ENCODE measurements around the gene UTS2R. TPM values are rescaled to one million over a fixed set of nuclear protein-coding genes. Genes with fewer than 3 reads are reported as not detected.
A peak's percentile ranks its signal among the peaks of the same experiment; 100 is the strongest.

The UTS2R gene
- total RNA-seq, 1 donor from 2014 or later = not detected

DNA sequence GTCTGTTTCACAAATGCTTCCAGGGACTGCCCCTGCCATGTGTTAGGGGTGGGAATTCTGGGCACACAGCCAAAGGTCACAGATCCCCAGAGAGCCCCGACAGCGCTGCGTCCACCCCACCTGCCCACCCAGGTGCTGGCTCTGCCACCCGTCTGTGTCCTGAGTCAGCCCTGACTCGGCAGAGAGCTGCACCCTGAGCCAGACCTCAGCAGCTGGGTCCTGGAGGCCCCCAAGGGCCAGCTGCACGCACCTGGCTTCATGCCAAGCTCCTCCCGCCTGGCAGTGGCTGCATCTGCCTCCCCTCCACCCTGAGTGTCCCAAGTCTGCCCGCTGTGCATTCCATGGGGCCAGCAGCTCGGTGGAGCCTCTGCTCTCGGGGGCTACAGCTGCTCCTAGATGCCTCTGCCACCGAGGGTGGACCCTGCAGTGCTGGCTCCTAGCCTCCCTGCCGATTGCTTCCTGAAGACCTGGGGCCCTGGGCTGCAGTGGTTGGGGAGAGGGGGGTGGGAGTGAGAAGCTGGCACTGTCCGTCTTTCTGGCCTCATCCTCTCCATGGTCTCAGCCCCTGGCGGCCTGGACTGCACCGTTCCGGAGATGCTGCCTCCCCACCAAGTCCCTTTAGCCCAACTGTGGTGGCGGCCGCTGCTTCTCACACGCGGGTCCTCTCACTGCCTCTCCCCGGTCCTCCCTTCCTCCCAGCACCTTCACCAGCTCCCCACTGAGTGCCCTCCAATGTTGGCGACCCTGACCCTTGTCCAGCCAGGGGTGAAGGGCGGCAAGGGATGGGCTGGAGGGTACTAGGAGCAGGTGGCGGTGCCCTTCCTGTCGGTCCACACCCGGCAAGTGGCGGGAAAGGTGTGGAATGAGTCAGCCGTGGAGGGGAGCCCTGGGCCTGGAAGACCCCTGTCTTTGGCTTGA is 41.0 kb upstream of the UTS2R start:
- no peak for DNase-seq (ENCODE audit: low read depth)
- TF ChIP-seq, protein P1, sequence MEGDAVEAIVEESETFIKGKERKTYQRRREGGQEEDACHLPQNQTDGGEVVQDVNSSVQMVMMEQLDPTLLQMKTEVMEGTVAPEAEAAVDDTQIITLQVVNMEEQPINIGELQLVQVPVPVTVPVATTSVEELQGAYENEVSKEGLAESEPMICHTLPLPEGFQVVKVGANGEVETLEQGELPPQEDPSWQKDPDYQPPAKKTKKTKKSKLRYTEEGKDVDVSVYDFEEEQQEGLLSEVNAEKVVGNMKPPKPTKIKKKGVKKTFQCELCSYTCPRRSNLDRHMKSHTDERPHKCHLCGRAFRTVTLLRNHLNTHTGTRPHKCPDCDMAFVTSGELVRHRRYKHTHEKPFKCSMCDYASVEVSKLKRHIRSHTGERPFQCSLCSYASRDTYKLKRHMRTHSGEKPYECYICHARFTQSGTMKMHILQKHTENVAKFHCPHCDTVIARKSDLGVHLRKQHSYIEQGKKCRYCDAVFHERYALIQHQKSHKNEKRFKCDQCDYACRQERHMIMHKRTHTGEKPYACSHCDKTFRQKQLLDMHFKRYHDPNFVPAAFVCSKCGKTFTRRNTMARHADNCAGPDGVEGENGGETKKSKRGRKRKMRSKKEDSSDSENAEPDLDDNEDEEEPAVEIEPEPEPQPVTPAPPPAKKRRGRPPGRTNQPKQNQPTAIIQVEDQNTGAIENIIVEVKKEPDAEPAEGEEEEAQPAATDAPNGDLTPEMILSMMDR (conservative IDR thresholded peaks at IDR 0.05; ENCODE audit: low read depth, low read length) = no peak
- no peak overlapping the region for H3K4me3 ChIP-seq (ENCODE audit: low read depth, low read length)

DNA sequence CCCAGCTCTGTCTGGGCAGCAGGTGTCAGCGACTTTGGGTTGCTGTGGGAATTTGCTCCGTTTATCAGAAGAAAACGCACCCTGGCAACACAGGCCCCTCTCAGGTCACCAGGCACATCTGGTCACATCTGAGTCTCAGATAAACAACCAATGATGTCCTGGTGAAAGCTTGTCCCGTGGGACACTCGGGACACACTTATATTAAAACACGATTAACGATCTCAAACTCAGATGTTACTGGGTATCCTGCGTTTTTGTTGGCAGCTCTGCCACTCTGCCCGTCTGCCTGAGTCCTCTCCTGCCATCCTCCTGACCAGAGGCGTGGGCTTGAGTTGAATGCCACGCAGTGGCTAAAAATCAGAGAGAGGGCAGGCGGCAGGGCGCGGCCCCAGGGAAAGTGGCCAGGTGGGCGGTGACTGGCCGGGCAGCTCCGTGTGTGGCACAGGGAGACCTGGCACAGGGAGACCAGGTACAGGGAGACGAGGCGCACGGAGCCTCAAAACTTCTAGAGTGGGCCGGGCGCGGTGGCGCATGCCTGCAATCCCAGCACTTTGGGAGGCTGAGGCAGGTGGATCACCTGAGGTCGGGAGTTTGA is 40.1 kb upstream of the UTS2R start:
- TF ChIP-seq, protein P1 (conservative IDR thresholded peaks at IDR 0.05; ENCODE audit: low read depth, low read length) = no peak
- no peak overlapping the region for H3K4me3 ChIP-seq (ENCODE audit: low read depth, low read length)
- no peak for DNase-seq (ENCODE audit: low read depth)

DNA sequence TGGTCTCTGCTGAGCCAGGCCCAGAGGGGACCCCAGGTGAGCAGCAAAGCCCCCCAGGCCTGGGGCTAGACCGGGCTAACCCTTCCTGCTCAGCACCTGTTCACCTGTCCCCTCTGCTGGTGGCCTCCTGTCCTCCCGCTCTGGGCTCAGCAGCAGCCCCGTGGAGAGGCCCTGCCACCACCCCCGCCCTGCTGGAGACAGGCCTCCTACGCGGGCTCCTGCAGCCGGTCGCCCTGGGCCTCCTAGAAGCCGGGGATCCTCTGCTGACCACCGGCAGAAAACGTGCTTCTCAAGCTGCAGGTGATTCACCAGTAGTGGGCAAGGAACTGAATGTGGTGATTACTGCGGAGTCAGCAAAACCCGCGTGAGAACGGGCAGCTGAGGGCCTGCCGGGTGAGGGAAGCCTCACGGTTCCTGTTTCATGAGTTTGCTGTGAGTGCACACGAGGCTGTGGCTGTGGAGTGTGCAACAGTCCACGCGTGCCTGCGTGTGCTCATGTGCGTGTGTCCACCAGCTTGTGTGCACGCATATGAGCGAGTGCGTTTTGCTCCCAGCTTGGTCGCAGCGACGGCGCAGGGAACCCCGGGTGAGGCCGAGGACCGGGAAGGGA is 38.8 kb upstream of the UTS2R start:
- TF ChIP-seq, protein P1 (conservative IDR thresholded peaks at IDR 0.05; ENCODE audit: low read depth, low read length) = no peak
- no peak for DNase-seq (ENCODE audit: low read depth)
- peak overlapping the region; percentile 63 for H3K4me3 ChIP-seq (ENCODE audit: low read depth, low read length)

DNA sequence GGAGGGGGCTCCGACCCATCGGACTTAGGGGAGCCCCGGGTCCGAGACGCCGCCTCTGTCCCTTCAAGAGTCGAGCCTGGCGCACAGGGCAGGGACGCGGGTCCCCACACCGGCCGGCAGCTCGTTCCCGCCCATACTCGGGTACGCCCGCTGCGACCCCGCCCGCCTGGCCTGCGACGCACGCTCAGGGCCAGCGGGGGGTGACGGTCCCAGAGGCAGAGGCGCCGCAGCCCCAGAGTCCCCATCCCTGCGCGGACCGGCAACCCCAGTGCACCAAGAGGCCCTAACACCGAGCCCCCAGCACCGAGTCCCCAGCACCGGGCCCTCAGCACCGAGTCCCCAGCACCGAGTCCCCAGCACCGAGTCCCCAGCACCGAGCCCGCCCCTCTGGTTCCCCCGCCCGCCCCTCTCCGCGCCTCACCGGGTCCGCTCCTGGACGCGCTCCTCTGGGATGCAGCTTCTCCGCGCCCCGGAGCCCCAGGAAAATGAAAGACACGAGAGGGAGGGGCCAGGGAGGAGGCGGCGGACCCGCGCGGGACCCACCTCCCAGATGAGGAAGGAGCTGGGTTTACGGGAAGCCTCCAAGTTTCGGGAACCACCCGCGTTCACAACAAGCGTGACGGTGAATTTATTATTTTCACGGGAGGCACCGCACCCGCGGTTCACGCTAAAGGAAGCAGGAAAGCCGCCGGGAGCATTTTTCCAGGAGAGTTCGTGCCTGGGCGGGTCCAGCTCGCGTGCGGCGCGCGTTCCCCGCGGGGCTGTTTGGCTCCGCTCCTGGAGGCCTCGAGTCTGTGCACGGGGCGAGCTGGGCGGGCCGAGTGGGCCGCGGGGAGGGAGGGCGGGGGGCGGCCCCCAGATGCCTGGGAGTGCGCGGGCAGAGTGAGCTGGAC is 38.0 kb upstream of the UTS2R start, which contains the start of gene SECTM1:
Gene SECTM1, minus strand, starts transcription at position 488 of the 893 bp plus-strand sequence. CDS start 6,526 bp downstream, outside the sequence.
- peak within 1 kb of the TSS; percentile 63 for H3K4me3 ChIP-seq (ENCODE audit: low read depth, low read length)
- TF ChIP-seq, protein P1 (conservative IDR thresholded peaks at IDR 0.05; ENCODE audit: low read depth, low read length) = no peak
- no peak for DNase-seq (ENCODE audit: low read depth)

DNA sequence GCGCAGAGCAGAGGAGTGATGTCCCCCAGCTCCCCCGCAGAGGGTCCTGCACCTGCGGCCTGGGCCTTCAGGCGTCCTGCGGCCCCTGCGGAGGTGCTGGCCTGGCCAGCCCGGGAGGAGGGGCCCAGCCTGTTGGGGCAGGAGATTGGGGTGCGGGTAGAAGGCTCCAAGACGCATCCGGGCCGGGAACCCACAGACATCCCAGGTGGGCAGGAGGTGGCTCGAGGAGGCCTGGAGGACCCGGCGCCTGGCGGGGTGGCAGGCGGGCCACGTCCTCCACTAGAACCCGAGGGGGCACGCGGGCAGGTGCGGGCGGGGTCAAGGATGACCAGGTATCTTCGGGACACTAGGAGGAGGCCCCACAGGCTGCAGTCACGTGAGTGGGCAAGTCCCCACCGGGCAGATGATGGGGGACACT is 37.4 kb upstream of the UTS2R start:
- peak overlapping the region; percentile 63 for H3K4me3 ChIP-seq (ENCODE audit: low read depth, low read length)
- TF ChIP-seq, protein P1 (conservative IDR thresholded peaks at IDR 0.05; ENCODE audit: low read depth, low read length) = no peak
- no peak for DNase-seq (ENCODE audit: low read depth)

Data from epithelial cell of proximal tubule (primary cell).